HG03066 (cell line): ENCODE measurements around the gene AKAP10.
"Not testable (repeated sequence)": the region's sequence is repeated elsewhere in the genome, so short reads cannot be mapped to it uniquely, and the experiment has no call there.

Source experiments
- ATAC-seq: cut with Tn5 transposase; IDR thresholded peaks from one replicate; pipeline ENCODE4 v1.9.1; 2021; ENCODE audit warnings: low read depth; ENCODE audit not compliant: unreplicated experiment

Gene AKAP10

DNA sequence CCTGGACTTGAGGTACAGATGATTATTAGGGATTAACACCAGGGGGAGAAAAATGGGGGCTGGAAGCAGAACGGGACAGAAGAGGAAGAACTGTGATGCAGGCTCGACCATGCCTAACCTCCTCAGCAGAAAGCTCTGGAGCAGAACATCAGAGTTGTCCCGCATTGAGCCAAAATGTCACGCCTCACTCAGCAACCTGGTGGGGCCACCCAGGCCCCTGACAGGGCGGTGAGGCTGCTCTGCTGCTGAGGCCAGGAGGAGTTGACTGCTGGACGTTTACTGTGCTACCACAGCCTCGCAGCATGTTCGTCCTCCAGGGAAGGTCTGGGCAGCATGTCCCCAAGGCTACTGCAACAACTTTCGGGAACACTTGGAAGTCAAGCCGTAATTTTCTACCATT lies 103.4 kb downstream of the AKAP10 start:
- no peak for ATAC-seq

- ATAC-seq = no peak
Measured at GRCh38 chr17:19873346-19873745, 104.3 kb downstream of the AKAP10 start.

DNA sequence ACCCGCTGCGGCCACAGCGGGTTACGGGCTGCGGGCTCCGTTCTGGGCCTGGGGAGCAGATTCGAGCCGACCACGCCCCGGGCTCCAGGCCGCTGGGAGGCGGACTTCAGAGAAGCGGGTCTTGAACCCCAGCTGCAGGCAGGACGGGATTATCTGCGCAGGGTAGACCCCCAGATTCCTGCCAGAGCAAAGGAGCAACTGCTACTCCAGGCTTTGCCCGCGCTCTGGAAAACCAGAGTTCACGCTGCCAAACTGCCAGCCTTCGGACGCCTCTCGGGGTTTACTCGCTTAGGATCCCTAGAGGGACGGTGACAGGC lies 109.6 kb downstream of the AKAP10 start:
- ATAC-seq = no peak

DNA sequence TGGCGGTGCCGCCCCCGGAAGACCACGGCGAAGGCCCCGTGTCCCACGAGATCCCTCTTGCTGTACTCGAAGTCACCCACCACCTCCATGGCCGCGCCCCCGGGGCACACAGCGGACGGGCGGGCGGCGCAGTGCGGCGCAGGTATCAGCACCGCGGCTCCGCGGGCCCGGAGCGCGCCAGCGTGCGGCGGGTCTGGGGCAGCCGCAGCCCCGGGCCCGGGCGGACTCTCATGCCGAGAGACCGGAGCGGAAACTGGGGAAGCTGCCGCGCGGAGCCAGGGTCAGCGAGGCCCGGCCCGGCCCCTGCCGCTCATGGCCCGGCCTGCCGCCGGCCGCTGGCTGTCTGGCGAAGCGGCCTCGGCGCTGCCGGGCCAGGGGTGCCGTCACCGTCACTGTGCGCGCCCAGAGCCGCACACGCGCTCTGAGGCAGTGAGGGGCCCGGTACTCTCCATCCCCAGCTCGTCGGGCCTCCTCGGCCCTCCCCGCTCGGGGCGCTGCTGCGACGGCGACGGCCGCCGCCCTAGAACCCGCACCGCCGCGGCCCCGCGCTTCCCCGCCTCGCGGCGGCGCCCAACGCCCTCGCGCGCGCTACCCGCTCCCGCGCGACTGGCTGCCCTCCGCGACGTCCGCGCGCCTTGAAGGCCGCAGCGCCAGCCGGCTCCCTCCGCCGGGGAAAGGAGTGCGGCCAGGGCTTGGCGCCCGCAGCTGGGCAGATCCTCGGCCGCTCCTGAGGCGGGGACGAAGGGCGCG lies 110.1 kb downstream of the AKAP10 start, which contains the start of gene ULK2:
ULK2 (minus strand) TSS at position 608 of the 750 bp plus-strand sequence; CDS start at position 89, 519 bp downstream.
- ATAC-seq = no peak

- no peak for ATAC-seq
Measured at GRCh38 chr17:19867079-19867328, 110.6 kb downstream of the AKAP10 start.

DNA sequence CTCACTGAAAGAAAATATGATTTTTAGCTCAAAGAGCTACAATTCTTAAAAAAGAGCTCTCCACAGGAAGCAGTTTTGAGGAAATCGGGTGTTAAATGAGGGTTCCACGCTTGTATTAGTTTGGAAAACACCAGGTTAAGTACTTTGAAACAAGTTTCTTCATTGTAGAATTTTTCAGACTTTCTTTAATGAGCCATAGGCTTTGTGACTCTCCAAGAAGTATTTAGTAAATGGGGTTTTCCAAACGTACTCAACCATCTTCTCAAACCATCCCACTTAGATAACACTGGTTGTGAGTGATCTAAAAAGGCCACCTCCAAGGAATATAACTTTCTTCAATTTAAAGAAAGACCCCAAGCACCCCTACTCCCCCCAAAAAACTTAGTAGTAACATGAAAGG lies 112.6 kb downstream of the AKAP10 start:
- no peak for ATAC-seq

GRCh38 chr17:19860647-19861177 lies 116.9 kb downstream of the AKAP10 start:
- ATAC-seq = not testable (repeated sequence)

DNA sequence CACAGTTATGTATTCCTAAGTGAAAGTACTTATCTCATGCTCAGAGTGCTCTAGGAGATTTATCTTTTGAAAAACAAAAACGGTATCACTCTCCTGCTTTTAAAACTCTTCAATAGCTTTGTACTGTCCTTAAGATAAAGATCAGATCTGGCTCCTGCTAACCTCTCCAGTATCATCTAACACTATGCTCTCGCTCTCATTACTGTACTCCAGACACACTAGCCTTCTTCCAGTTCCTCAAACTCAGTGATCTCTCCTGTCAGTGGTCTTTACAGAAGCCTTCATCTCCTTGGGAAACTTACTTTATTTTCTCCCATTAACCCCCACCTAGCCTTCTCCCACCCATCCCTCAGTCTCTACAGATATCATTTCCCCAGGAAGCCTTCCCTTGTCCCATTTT lies 120.0 kb downstream of the AKAP10 start:
- no peak for ATAC-seq
